Stimulated activated CD8-positive, alpha-beta memory T cell treated with anti-CD3 and anti-CD28 coated beads, Interleukin-4, amount 100 ng/mL, for 48 hours (primary cell): ENCODE data around the gene ZFP69B.
A peak's percentile ranks its signal among the peaks of the same experiment; 100 is the strongest.

ENCODE experiments used
- DNase-seq: peaks from one replicate; pipeline ENCODE4 v3.0.0-alpha.2; 2020

ZFP69B gene

DNA sequence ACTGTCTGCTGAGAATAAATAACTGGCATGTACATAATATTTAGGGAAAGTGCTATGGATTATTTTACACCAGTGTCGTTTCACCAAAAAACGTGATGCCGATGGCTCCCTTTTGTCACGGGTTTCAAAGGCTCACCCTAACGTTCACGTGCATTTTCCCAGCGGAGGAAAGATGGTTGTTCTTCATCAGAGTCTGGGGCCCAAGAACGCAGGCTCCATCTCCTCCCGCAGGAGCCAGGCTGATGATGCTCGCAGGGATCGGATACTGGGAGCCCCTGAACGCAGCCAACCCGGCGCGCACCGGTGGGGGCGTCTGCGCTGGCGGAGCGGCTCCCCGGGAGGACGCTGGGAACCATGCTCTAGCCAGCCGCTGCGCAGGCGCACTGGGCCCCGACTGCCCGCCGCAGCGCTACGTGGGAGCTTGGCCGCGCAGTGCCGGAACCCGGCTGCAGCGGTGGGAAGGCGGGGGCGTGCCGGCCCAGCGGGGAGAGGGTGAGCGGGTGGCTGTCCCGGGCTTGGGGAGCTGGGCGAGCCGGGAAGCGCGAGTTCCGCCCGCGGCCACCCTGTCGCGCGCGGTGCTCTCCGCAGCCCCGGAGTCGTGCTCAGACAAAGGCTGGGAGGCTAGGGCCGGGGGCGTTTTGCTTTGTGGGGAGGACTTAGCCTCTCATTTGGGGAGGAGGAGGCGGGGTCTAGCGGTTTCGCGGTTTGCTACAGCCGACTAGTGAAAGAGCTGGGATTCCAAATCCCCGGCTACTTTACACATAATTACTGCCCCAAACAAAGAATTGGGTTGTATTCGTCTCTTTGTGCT, at the start of gene ZFP69B:
ZFP69B (plus strand) TSS at position 793 of the 811 bp plus-strand sequence. CDS start 486 bp downstream, outside the sequence.
- peak; percentile 96 for DNase-seq

DNA sequence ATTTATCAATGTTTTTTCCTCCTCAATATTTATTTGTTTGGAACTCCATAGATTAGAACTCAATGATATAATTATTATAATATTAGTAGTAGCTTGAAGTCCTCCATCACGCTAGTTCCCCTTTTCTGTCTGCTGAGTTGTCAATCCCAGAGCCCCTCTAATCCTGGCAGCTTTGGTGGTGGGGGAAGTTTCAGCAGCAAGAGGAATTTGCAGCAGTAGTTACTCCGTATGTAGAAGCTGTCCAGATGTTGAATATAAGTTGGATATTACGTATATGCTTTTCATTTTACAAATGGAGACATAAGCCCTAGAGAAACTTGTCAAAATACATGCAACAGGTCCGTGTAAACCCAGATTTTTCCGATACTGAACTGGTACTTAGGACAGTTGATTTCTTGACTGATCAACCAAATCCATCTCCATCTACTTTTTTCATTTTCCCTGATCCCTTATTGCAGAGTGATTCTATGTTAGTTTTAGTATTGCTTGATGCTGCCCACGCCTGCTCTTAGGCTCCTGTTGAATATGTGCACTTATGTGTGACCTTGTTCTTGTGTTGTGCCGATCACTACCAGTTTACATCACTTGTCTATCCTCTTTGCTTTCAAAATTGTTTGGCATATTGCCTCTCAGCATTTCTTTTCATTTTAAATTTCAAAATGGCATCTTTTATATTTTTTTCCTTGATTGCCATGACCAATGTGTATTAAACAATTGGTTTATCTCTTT, 48.6 kb upstream of the ZFP69B start:
- no peak for DNase-seq

DNA sequence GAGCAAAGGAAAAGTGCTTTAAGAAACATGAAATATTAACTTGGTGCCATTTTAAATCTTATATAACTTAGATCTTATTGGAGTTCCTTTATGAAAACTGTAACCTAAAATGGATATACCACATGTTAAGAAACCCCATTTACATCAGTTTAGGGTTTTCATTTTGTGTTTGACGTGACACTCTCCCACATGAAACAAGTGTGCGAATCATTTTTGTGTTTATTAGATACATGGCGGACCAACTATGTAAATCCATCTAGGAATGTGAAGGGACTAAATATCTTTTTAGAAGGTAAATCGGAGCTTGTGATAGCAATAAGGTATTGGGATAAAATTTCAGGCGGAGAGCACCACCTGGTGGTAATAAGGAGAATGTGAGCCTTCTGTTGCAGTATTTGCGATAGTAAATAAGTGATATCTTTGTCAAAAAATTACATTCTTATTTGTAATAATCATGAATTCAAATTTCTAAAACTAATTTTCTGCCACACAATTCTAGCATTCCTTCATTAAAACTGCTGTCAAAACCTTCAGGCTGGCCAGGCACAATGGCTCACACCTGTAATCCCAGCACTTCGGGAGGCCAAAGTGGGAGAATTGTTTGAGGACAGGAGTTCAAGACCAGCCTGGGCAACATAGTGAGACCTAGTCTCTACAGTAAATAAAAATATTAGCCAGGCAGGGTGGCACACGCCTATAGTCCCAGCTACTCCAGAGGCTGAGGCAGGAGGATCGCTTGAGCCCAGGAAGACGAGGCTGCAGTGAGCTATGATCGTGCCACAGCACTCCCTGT, 45.4 kb upstream of the ZFP69B start:
- no peak for DNase-seq

DNA sequence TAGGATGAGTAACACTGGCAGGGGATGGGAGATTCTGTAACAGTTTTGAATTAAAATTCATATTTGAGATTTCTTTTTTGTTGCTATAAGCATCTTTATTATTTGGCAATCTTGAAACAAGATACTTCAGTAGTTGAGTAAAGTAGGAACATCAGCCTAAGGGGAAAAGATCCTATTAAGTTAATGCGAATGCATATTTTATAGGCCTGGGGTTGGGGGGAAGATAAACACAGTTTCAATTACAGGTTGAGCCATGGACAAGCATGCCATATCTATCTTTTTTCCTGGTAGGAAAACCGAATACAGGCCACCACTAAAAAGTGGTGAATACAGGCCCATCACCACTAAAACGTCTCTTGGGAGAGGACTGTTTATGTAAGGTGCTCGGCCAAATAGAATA, 44.5 kb upstream of the ZFP69B start:
- DNase-seq, result no peak

DNA sequence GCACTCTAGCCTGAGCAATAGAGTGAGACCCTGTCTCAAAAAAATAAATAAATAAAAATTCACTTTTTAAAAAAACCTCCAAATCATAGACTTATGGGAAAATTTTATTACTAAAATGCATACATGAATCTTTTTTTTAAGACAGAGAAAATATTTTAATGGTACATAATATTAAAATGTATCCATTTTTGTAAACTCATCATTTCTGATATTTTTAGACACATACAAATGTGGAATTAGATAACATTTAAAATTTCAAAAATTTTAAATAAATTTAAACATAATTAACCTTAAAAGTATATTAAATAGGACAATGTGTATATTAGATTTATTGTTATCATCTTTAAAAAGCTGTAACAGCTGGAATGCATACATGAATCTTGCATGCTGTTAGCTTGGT, 42.8 kb upstream of the ZFP69B start:
- no peak for DNase-seq

DNA sequence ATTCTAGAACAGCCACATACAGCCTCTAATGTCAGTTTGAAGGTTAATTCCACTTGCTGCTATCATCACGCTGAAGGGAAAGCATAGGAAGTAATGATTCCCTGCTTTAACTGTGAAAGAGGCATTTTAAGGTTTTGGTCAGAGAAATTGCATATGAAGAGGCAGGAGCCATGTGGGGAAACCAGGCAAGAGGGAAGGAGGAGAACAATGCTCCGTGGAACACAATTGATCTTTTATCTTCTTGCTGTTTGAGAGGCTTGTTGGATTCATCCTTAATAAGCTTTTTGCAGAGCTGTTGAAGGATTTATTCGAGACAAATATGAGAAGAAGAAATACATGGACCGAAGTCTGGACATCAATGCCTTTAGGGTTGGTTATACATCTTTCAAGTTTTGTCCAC, 40.8 kb upstream of the ZFP69B start:
- no peak for DNase-seq

DNA sequence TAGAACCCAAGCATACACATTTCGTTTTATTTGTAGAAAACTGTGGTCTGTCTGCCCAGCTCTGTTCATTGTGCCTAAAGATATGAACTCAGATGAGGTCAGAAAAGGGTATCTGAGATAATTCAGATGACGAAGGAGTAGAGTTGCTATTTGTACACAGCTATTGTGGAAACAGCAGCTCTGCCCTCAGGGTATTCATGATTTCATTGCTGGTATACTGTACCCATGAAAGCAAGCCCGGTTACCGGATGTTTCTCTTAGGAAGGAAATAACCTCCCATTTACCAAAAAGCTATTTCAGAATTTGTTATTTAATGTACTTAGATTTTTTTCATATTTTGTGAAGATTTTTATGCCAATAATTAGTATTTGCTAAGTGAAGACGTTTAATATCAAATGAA, 39.0 kb upstream of the ZFP69B start:
- no peak for DNase-seq

DNA sequence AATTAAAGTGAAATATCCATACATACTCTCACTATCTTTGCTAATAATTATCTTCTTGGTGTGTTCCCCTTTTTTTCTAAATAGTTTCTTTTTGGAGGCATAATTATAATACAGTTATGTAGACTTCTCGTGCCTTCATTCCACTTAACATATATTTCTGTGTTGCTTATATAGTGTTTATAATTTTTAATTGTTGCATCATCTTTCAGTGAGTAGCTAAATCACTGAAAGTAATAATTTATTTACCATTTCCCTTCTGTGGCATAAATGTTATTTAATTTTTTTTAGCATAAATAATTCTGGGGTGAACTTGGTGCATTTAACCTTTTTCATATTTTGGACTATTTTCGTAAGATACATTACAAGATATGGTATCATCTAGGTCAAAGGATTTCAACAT, 38.4 kb upstream of the ZFP69B start:
- no peak for DNase-seq

DNA sequence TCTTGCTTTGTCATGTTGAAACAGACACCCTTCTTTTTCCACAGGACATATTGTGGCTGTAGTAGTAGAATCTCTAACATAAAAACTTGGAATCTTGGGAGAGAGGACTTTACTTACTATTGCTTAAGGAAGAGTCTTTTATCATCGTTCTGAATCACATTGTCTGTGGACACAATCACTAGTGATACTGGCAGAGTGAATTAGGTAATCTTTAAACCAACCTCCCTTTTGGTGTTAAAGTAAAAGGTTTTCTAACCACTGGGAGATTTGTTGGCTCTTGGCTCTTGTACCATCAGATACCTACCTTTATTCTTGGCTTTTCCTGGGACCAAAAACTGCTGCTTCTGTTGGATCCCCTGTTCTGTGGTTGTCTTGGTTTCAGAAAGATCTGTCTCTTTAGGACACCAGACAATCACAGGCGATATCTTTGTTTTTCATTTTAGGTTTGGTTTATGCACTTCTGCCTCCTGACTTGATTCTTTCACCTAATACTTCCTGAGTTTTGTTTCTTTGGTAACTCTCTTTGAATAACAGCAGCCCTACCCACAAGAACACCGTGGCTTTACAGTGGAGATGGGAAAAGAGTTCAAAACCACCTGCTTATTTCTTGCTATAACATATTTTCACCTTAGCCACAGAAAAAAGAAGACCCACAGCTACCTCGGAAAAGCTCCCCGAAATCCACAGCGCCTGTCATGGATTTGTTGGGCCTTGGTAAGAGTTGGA, 36.6 kb upstream of the ZFP69B start:
- DNase-seq, result no peak

DNA sequence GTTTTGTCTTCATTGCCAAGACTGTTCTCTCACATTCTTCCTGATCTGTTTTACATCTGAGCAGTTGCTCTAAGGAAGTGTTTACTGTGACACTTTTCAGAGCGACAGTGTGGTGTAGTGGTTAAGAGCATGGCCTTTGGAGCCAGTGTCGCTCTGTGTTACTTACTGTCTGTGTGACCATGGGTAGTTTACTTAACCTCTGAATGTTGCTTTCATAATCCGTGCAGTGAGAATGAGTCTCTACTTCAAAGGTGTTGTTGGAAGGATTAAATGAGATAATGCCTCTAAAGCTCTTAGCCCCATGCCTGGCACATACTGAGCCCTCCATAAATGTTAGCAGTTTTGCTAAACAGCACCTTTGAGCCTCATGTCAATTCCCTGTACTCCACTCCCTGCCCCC, 35.9 kb upstream of the ZFP69B start:
- no peak for DNase-seq

DNA sequence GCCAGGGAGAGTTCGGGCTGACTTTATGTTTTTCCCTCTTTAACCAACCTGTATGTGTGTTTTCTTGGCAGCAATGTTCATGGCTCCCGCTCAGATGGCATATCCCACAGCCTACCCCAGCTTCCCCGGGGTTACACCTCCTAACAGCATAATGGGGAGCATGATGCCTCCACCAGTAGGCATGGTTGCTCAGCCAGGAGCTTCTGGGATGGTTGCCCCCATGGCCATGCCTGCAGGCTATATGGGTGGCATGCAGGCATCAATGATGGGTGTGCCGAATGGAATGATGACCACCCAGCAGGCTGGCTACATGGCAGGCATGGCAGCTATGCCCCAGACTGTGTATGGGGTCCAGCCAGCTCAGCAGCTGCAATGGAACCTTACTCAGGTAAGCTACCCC, 33.6 kb upstream of the ZFP69B start:
- DNase-seq, result no peak

DNA sequence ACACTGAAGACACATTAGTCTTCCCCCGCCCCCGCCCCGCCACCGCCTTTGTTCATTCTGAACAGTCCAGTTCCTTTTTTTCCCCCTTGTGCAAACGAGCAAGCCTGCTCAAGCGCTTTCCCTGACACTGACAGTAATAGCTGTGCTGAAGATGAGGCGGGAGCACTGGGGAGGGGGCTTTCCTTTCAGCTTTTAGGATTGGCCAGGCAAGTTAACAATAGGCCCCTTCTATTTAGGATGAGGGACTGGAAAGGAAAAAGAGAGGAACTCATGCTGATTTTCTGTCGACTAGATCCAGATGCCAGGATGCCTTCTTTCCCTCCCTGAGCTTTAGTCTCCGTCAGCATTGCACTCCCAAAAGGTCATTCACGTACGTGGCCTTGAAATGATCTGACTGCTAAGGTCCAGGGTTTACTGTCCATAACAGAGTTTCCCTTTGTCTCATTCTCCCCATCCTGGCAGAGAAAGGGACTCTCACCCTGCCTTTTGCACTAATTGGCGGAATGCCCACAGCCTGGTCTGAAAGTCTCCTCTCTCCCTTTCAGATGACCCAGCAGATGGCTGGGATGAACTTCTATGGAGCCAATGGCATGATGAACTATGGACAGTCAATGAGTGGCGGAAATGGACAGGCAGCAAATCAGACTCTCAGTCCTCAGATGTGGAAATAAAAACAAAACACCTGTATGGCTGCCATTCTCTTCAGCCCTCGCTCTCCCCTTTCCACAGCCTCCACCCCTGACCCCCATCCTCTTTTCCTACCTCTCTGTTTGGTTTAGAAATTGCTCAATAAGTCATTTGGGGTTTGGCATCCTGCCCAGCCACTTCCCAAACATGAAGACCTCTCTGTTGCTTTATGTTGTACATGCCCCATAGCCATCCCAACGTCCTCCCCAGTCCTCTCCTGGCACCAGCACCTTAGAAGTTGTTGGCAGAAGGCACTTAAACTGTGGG, 28.6 kb upstream of the ZFP69B start:
- DNase-seq, result no peak

DNA sequence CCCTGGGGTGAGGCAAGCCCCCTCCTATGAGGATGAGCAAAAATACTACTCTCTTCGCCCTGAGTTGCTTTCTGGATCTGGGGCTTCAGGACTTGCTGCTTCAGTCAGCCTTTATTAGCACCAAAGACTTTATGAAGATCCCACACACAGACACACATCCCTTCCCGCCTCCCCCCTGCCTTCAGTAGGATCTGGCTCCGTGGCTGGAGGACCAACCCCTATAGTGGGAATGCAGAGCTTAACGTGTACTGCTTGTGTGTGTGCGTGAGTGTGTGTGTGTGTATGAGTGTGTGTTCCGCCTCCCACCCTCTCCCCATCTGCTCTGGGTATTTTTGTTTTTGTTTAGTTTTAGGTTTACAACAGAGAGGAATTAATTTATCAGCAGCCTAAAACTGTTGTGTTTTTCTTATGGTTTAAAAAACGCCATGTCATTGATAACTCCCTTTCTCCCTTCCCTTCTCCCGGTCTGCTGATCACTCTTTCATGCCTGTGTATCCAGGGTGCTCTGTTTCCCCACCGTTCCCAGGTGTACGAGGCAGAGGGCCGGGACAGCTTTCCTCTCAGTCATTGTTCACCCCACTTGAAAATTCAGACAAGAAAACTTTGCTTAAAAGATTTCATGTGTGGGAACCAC, 27.5 kb upstream of the ZFP69B start:
- no peak for DNase-seq

DNA sequence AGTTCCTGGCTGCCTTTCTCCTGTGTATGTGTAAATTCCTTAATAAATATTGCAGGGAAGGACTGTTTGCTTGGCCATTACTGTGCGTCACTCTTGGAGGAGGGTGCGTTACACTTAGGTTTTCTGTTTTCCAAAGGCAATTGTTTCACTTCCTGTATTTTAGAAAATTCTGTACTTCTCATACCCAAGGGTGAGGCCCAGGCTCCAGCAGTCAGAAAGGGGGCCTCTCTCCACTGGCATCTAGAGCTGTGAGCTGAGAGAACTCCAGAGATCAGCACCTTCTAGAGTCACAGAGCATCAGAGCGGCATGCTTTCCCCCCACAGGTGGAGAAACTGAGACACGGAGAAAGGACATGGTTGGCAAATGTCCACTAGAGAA, 27.0 kb upstream of the ZFP69B start:
- no peak for DNase-seq

DNA sequence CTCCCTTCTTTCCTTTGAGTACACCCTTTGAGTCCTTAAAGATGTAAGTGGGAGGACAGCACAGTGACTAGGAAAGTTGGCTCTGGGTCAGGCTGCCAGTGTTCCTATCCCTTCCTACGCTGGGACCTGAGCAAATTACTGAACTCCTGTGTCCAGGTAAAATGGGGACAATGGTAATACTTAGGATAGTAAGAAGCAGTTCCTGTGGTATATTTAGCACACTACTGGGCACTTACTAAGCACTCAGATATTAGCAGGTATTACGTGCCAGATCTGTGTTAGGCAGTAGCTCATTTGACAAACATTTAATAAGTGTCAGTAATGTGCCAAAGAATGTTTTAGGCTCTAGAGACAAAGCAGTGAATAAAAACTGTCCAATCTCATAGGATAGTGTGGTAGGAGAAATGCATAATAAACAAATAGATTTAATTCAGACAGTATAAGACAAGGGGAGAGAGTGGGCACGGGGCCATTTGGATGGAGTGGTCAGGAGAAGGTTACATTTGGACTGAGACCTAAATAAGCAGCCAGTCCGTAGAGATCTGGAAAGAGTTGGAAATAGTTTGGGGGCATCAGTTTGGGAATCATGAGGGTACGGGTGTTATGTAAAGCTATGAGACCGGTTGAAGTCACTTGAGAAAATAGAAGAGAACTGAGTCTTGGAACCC, 26.2 kb upstream of the ZFP69B start:
- no peak for DNase-seq

DNA sequence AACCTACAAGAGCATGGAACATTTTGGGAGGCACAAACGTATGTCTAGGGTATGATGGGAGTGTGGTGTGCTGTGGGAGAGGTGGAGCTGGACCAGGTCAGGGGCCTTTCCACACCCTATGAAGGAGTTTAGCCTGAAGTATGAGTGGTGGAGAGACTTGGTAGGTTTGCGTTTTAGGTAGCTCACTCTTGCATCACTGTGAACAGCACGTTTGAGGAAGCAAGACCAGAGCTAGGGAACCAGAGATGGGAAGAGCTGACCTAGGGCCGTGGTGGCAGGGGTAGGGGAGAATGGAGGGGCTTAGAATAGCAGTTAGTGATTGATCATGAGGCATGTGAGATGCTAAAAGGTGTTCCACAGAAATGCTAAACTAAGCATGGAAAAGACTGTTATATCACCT, 25.1 kb upstream of the ZFP69B start:
- no peak for DNase-seq

DNA sequence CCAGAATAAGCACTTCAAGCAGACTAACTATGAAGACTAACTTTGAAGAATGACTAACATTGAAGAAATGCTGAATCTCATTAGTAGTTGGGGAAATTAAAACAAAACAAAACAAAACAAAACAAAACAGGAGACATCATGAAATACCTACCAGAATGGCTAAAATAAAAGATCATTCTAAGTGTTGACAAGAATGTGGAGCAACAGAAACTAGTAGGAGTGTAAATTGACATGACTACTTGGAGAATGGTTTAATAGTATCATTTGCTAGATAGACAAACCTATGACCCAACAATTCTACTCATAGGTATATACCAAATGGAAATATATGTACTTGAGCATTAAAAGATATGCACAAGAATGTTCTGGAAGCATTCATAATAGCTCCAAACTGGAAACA, 18.9 kb upstream of the ZFP69B start:
- DNase-seq, result no peak

DNA sequence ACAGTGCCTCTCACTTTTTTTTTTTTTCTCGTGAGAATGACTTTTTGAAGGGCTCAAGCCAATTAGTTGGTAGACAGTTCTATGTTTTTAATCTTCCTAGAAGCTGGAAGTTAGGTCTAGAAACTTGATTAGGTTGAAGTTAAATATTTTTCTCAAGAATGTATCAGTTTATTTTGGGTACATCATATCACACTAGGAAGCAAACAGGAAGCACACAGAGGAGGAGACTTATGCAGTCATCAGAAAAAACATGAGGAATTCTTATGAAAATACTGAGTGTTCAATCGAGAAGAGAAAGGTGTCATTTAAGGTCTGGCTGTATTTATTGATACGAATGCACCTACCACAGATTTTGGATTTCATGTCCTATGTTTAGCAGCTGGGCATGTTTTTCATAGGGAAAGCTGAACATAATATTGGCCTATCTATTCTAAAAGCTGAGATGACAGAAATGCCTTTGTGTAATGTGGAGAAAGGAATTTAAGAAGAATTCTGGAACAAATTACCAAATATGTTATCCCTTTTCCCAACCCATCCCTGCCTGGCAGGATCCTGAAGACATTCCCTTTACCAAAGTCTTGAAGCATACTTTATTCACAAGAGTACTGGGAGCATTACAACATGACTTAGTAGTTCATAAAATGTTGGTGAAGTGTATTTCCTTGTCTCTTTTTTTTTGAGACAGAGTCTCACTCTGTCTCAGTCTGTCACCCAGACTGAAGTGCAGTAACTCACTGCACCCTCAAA, 17.5 kb upstream of the ZFP69B start:
- no peak for DNase-seq

DNA sequence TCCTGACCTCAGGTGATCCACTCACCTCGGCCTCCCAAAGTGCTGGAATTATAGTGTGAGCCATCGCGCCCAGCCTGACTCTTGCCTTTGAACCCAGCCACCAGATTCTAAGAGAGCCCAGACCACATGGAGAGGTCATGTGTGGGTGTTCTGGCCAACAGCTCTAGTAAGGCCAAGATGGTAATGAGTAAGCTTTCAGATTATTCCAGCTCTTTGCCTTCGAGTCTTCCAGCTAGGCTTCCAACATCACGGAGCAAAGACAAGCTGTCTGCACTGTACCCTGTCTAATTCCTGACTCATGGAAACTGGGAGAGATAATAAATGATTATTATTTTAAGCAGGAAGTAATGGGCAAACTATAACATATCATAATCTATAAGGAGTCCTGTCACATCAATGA, 14.8 kb upstream of the ZFP69B start:
- DNase-seq, result no peak

DNA sequence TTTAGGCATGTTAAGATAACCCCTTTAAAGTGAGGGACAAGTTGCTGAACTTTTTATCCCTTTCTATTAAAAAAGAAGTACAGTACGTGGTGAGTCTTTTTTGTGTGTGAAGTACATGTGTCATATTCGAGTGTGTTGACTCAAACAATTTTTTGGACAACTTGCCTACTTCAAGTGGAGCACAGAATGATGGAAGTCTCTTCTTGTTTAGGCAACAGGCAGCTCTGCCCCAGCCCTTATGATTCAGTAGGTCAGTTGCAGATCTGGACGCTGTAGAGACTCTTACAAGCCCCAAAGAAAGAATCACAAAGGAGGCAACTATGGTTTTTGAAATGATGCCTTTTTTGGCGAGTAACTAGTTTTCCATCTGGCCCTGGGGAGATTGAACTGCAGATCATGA, 14.4 kb upstream of the ZFP69B start:
- DNase-seq, result no peak
